NB4 (cell line): ENCODE data around the gene MCRIP1.

Experiments used
- CTCF ChIP-seq: IDR thresholded peaks from one replicate; pipeline ENCODE4 v1.5.1; 2012; ENCODE audit warnings: low read depth, low read length
- MYC ChIP-seq: IDR thresholded peaks from 2 replicates; pipeline ENCODE4 v1.6.1; 2011; ENCODE audit warnings: low read depth, low read length
- POLR2A ChIP-seq: IDR thresholded peaks from 2 replicates; pipeline ENCODE4 v1.6.1; 2011; ENCODE audit warnings: mild to moderate bottlenecking; ENCODE audit not compliant: insufficient read length; ENCODE audit errors: extremely low read depth

GRCh38 chr17:81806461-81807209 is 26.5 kb downstream of the MCRIP1 start:
- TF ChIP-seq CTCF = no peak
- no peak for TF ChIP-seq POLR2A
- TF ChIP-seq MYC = no peak
